Fibroblast of lung (primary cell): ENCODE data around the gene LUZP4. TPM values are rescaled to one million over a fixed set of nuclear protein-coding genes. Genes with fewer than 3 reads are reported as not detected.
A peak's percentile ranks its signal among the peaks of the same experiment; 100 is the strongest.

Source experiments
- DNase-seq, 2 donors: peaks; one replicate each; pipeline versions ENCODE4 v3.0.0 to v3.0.0-alpha.2; 2010; ENCODE audit warnings: low read depth in 2 of 2
- H2AFZ ChIP-seq: 2 replicates; pipeline ENCODE4 v1.5.1; 2012; ENCODE audit warnings: low read length, control low read depth, inconsistent platforms
- H3K27ac ChIP-seq: 2 replicates; pipeline ENCODE4 v1.5.1; 2011; ENCODE audit warnings: low read length, control low read depth; ENCODE audit not compliant: insufficient read depth
- H3K27me3 ChIP-seq: 2 replicates; pipeline ENCODE4 v1.5.1; 2011; ENCODE audit warnings: mild to moderate bottlenecking, low read length; ENCODE audit not compliant: control insufficient read depth, insufficient read depth
- H3K36me3 ChIP-seq: 2 replicates; pipeline ENCODE4 v1.5.1; 2011; ENCODE audit warnings: low read length; ENCODE audit not compliant: control insufficient read depth, insufficient read depth
- H3K4me1 ChIP-seq: 2 replicates; pipeline ENCODE4 v1.5.1; 2011; ENCODE audit warnings: low read length; ENCODE audit not compliant: control insufficient read depth, insufficient read depth; ENCODE audit errors: extremely low read depth
- H3K4me2 ChIP-seq: 2 replicates; pipeline ENCODE4 v1.5.1; 2011; ENCODE audit warnings: low read length, control low read depth; ENCODE audit not compliant: insufficient read depth; ENCODE audit errors: extremely low read depth
- H3K4me3 ChIP-seq, 4 experiments: fragments of 200-600 bp in 1 of 4; sonication (generic) in 1 of 4; replicated peaks in 1 of 4; 2 replicates each; pipeline ENCODE4 v1.5.1; 2011 to 2016; ENCODE audit warnings: low read length in 4 of 4, low read depth in 3 of 4, mild to moderate bottlenecking in 3 of 4, control low read depth in 2 of 4, inconsistent platforms in 1 of 4, mixed read lengths in 1 of 4; ENCODE audit not compliant: insufficient read depth in 1 of 4; ENCODE audit errors: control extremely low read depth in 1 of 4
- H3K79me2 ChIP-seq: 2 replicates; pipeline ENCODE4 v1.5.1; 2012; ENCODE audit warnings: mild to moderate bottlenecking, low read length, inconsistent platforms; ENCODE audit not compliant: control insufficient read depth, insufficient read depth
- H3K9ac ChIP-seq: 2 replicates; pipeline ENCODE4 v1.5.1; 2011; ENCODE audit warnings: mild to moderate bottlenecking, low read length, control low read depth; ENCODE audit not compliant: insufficient read depth
- H3K9me3 ChIP-seq: 2 replicates; pipeline ENCODE4 v1.5.1; 2012; ENCODE audit warnings: low read depth, low read length; ENCODE audit not compliant: control insufficient read depth, insufficient read depth
- H4K20me1 ChIP-seq: 2 replicates; pipeline ENCODE4 v1.5.1; 2011; ENCODE audit warnings: low read length; ENCODE audit not compliant: control insufficient read depth, insufficient read depth; ENCODE audit errors: extremely low read depth
- EZH2 ChIP-seq: IDR thresholded peaks from 2 replicates; pipeline ENCODE4 v1.5.1; 2012; ENCODE audit warnings: low read length, control low read depth, mild to moderate bottlenecking; ENCODE audit errors: missing control alignments
- polyA plus RNA-seq, 2 donors: library from polyadenylated mRNA; depleted of rRNA in 1 of 2; stranded (reverse) in 1 of 2; unstranded in 1 of 2; fragments of >200 nt; gene quantifications; 2 replicates each; pipeline ENCODE4 v1.2.1, GENCODE V29; 2011 to 2012; ENCODE audit warnings: missing spikeins in 1 of 2
- total RNA-seq: library from RNA; depleted of rRNA; stranded (reverse); fragments of >200 nt; gene quantifications from 2 replicates; pipeline ENCODE4 v1.2.1, GENCODE V29; 2014
- TF ChIP-seq, protein P1 (sequence below), 2 donors: IDR thresholded peaks in 1 of 2; conservative IDR thresholded peaks in 1 of 2; 1 replicate in 1 of 2; 2 replicates in 1 of 2; pipeline ENCODE4 v1.5.1; 2011 to 2012; ENCODE audit warnings: low read length in 2 of 2, control low read depth in 1 of 2, inconsistent platforms in 1 of 2, low read depth in 1 of 2, mild to moderate bottlenecking in 1 of 2

The LUZP4 gene
- total and polyA plus RNA-seq, 2 donors (not counting 1 experiment from before 2014, with no cell fraction given) = not detected

DNA sequence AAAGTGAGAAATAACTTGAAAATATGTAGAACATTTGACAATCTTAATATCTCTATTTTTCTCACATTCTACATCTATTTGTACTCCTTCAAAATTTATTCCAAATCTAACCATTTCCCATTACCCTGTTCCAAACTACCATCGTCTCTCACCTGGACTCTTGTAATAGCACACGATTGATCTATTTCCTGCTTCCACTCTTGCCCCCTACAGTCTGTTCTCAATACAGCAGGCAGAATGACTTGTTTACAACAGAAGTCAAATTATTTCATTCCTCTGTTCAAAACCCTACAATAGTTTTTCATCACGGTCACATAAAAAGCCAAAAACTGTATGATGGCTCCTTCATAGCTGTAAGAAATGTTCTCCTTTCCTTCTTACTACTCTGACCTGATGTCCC is 21.1 kb upstream of the LUZP4 start:
- peak in 1 of 2 donors; percentile 6 for DNase-seq
- Histone ChIP-seq H3K4me1 (no peaks in the 10 kb centered on the region), H3K27ac (no peak overlapping the region), H2AFZ (no peak overlapping the region), H3K4me3 (no peak overlapping the region), H3K9ac (no peak overlapping the region), H3K9me3 (no peaks in the 10 kb centered on the region), H4K20me1 (no peaks in the 10 kb centered on the region), H3K79me2 (no peaks in the 10 kb centered on the region), H3K36me3 (no peaks in the 10 kb centered on the region), H3K27me3 (no peaks in the 10 kb centered on the region), H3K4me2 (no peak overlapping the region)
- no peak for TF ChIP-seq EZH2
- TF ChIP-seq, protein P1, sequence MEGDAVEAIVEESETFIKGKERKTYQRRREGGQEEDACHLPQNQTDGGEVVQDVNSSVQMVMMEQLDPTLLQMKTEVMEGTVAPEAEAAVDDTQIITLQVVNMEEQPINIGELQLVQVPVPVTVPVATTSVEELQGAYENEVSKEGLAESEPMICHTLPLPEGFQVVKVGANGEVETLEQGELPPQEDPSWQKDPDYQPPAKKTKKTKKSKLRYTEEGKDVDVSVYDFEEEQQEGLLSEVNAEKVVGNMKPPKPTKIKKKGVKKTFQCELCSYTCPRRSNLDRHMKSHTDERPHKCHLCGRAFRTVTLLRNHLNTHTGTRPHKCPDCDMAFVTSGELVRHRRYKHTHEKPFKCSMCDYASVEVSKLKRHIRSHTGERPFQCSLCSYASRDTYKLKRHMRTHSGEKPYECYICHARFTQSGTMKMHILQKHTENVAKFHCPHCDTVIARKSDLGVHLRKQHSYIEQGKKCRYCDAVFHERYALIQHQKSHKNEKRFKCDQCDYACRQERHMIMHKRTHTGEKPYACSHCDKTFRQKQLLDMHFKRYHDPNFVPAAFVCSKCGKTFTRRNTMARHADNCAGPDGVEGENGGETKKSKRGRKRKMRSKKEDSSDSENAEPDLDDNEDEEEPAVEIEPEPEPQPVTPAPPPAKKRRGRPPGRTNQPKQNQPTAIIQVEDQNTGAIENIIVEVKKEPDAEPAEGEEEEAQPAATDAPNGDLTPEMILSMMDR (conservative IDR thresholded peaks at IDR 0.05 in 1 of 2, IDR thresholded peaks at IDR 0.05 in 1 of 2; ENCODE audit: low read depth in 1 of 2, low read length in 2 of 2) = peak; percentile 24 to 42

GRCh38 chrX:115269051-115269683 is 20.3 kb upstream of the LUZP4 start:
- no peak overlapping the region for H3K4me2 ChIP-seq
- H3K27ac ChIP-seq = no peak overlapping the region
- H3K4me3 ChIP-seq = no peak overlapping the region
- no peaks in the 10 kb centered on the region for H3K79me2 ChIP-seq
- TF ChIP-seq EZH2 = no peak
- TF ChIP-seq, protein P1 (conservative IDR thresholded peaks at IDR 0.05 in 1 of 2, IDR thresholded peaks at IDR 0.05 in 1 of 2; ENCODE audit: low read depth in 1 of 2, low read length in 2 of 2) = no peak
- H3K9ac ChIP-seq = no peak overlapping the region
- H3K4me1 ChIP-seq = no peaks in the 10 kb centered on the region
- no peaks in the 10 kb centered on the region for H3K27me3 ChIP-seq
- no peak for DNase-seq
- H2AFZ ChIP-seq = no peak overlapping the region
- no peaks in the 10 kb centered on the region for H4K20me1 ChIP-seq
- no peaks in the 10 kb centered on the region for H3K9me3 ChIP-seq
- H3K36me3 ChIP-seq = no peaks in the 10 kb centered on the region

DNA sequence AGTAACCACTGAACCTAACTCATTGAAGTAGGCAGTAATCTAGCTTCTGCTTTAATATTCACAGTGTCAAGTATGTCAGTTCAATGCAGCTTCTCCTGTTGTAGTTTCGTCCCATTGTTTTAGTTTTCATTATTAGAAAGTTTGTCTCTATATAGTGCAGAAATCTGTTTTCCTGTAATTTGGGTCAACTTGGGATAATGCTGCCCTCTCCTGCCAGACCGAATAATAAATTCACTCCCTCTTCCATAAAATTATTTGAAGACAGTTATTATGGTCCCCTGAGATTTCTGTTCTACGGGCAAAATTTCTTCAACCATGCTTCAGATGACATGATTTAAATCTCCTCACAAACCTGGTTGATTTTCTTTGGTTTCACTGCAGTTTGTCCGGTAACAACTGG is 4.6 kb upstream of the LUZP4 start:
- H3K4me3 ChIP-seq = no peak overlapping the region
- H3K27me3 ChIP-seq = no peaks in the 10 kb centered on the region
- H3K79me2 ChIP-seq = no peaks in the 10 kb centered on the region
- H3K27ac ChIP-seq = no peak overlapping the region
- no peaks in the 10 kb centered on the region for H3K36me3 ChIP-seq
- no peaks in the 10 kb centered on the region for H4K20me1 ChIP-seq
- DNase-seq = peak in 1 of 2 donors; percentile 17
- H3K9me3 ChIP-seq = no peaks in the 10 kb centered on the region
- H3K4me1 ChIP-seq = no peaks in the 10 kb centered on the region
- H3K9ac ChIP-seq = no peak overlapping the region
- no peak for TF ChIP-seq EZH2
- TF ChIP-seq, protein P1 (conservative IDR thresholded peaks at IDR 0.05 in 1 of 2, IDR thresholded peaks at IDR 0.05 in 1 of 2; ENCODE audit: low read depth in 1 of 2, low read length in 2 of 2) = peak; percentile 19 to 25
- no peak overlapping the region for H2AFZ ChIP-seq
- no peak overlapping the region for H3K4me2 ChIP-seq
